OCI-LY3 (cell line): ENCODE data around the gene DYNC1I1.

Experiments used
- EZH2phosphoT487 ChIP-seq: fragments of 200-600 bp; shearing (Covaris generic); IDR thresholded peaks from 2 replicates; pipeline ENCODE4 v1.6.1; 2018; ENCODE audit warnings: antibody characterized with exemption, mixed run types, low read depth
- TF ChIP-seq, protein P1 (sequence below): fragments of 200-600, 300-600 bp; sonication (generic); IDR thresholded peaks from 2 replicates; pipeline ENCODE4 v1.5.1; 2014; ENCODE audit warnings: antibody characterized with exemption, low read length, low read depth

DNA sequence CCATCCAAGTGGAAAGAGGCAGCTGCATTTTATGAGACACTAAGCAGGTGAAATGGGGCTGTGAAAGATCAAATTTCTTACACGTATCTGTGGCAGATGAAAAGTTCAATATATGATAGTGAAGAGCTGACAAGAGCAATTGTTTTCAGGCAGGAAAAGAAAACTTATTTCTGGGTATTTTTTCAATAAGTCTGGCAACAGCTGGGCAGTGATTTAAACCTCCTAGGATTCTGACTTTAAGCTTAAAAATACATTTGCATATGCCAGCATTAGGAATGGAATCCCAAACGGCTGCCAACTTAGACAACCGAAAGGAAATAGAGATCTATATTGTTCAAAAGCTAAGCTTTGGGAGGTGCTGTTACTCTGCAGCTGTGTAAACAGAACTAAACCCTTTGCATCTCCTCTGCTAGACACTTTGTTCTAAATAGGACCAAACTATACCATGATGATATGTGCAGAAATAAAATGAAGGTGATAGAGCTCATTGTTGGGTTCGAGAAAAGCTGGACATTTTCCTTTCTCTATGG lies 26.1 kb downstream of the DYNC1I1 start:
- TF ChIP-seq, protein P1, sequence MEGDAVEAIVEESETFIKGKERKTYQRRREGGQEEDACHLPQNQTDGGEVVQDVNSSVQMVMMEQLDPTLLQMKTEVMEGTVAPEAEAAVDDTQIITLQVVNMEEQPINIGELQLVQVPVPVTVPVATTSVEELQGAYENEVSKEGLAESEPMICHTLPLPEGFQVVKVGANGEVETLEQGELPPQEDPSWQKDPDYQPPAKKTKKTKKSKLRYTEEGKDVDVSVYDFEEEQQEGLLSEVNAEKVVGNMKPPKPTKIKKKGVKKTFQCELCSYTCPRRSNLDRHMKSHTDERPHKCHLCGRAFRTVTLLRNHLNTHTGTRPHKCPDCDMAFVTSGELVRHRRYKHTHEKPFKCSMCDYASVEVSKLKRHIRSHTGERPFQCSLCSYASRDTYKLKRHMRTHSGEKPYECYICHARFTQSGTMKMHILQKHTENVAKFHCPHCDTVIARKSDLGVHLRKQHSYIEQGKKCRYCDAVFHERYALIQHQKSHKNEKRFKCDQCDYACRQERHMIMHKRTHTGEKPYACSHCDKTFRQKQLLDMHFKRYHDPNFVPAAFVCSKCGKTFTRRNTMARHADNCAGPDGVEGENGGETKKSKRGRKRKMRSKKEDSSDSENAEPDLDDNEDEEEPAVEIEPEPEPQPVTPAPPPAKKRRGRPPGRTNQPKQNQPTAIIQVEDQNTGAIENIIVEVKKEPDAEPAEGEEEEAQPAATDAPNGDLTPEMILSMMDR: no peak
- no peak for TF ChIP-seq EZH2phosphoT487
